ENCODE results near the gene GPR50.

- TF ChIP-seq CTCF (IDR thresholded peaks at IDR 0.05) = no peak
- no peak for TF ChIP-seq POLR2A (IDR thresholded peaks at IDR 0.05)
These were observed 8.5 kb upstream of the GPR50 start for GRCh38 chrX:151167791-151168345.
